A673 (cell line): ENCODE results near the gene SCMH1. TPM values are rescaled to one million over a fixed set of nuclear protein-coding genes. Genes with fewer than 3 reads are reported as not detected.

Experiments used
- BruUV-seq: library from RNA; stranded (reverse); fragments of 400-500 nt; replicated peaks from 2 replicates; lab custom pipeline; 2021; lab: Mats Ljungman, UMichigan
- CTCF ChIA-PET: fragments of 300-600 bp; sonication (Branson Sonifier 250); formaldehyde crosslinking; loops from one replicate; lab custom pipeline; 2022; ENCODE audit warnings: antibody characterized with exemption; lab: Charles Lee
- POLR2A ChIA-PET: fragments of 300-600 bp; sonication (Branson Sonifier 250); formaldehyde crosslinking; loops from one replicate; lab custom pipeline; 2022; ENCODE audit warnings: antibody characterized with exemption; ENCODE audit not compliant: low non-redundant PET; lab: Charles Lee
- DNase-seq: peaks from one replicate; pipeline ENCODE4 v3.0.0-alpha.2; 2015; ENCODE audit warnings: low spot score
- H3K27ac ChIP-seq: fragments of 200-600 bp; sonication (generic); 2 replicates; pipeline ENCODE4 v1.5.1; 2016; ENCODE audit warnings: mixed run types, low read depth, mild to moderate bottlenecking, mixed read lengths, antibody characterized with exemption, low read length; ENCODE audit not compliant: poor library complexity, severe bottlenecking
- H3K27me3 ChIP-seq: fragments of 200-600 bp; sonication (generic); replicated peaks from 2 replicates; pipeline ENCODE4 v1.6.1; 2017; ENCODE audit warnings: mixed run types, low read depth, mild to moderate bottlenecking, mixed read lengths, antibody characterized with exemption, low read length; ENCODE audit not compliant: insufficient read depth, poor library complexity
- H3K36me3 ChIP-seq: fragments of 200-600 bp; sonication (generic); 2 replicates; pipeline ENCODE4 v1.6.1; 2016; ENCODE audit warnings: mixed run types, mild to moderate bottlenecking, mixed read lengths, antibody characterized with exemption, low read length; ENCODE audit not compliant: insufficient read depth, poor library complexity, severe bottlenecking
- H3K4me1 ChIP-seq: fragments of 200-600 bp; sonication (generic); 2 replicates; pipeline ENCODE4 v1.6.1; 2017; ENCODE audit warnings: mixed run types, mild to moderate bottlenecking, mixed read lengths, antibody characterized with exemption, low read length; ENCODE audit not compliant: insufficient read depth, poor library complexity, severe bottlenecking
- H3K4me3 ChIP-seq: fragments of 200-600 bp; sonication (generic); 2 replicates; pipeline ENCODE4 v1.5.1; 2016; ENCODE audit warnings: low read depth, mixed run types, mild to moderate bottlenecking, mixed read lengths, low read length; ENCODE audit not compliant: poor library complexity, severe bottlenecking
- H3K9me3 ChIP-seq: fragments of 200-600 bp; sonication (generic); 2 replicates; pipeline ENCODE4 v1.6.1; 2016; ENCODE audit warnings: mixed run types, low read depth, mild to moderate bottlenecking, mixed read lengths, antibody characterized with exemption, low read length; ENCODE audit not compliant: poor library complexity, severe bottlenecking
- EZH2 ChIP-seq: fragments of 200-600 bp; sonication (generic); IDR thresholded peaks from 2 replicates; pipeline ENCODE4 v1.6.1; 2017; ENCODE audit warnings: borderline replicate concordance, low read depth, mild to moderate bottlenecking, mixed read lengths, antibody characterized with exemption, low read length; ENCODE audit not compliant: poor library complexity, severe bottlenecking
- intact Hi-C: fragments of 100-400 bp; cut with micrococcal nuclease; formaldehyde crosslinking; loops from one replicate; pipeline ENCODE4 v1.10.0; 2022; ENCODE audit not compliant: unreplicated experiment
- total RNA-seq: library from RNA; stranded (reverse); gene quantifications from 2 replicates; pipeline ENCODE4 v1.2.3, GENCODE V29; 2021
- TF ChIP-seq, protein P1 (sequence below): fragments of 300-800, 200-600 bp; sonication (generic); conservative IDR thresholded peaks from 2 replicates; pipeline ENCODE4 v1.5.1; 2017; ENCODE audit warnings: low read depth, mild to moderate bottlenecking, antibody characterized with exemption, low read length, moderate library complexity, mixed read lengths

SCMH1 gene
- total RNA-seq, 1 experiment from 2014 or later = 30.4 TPM

DNA sequence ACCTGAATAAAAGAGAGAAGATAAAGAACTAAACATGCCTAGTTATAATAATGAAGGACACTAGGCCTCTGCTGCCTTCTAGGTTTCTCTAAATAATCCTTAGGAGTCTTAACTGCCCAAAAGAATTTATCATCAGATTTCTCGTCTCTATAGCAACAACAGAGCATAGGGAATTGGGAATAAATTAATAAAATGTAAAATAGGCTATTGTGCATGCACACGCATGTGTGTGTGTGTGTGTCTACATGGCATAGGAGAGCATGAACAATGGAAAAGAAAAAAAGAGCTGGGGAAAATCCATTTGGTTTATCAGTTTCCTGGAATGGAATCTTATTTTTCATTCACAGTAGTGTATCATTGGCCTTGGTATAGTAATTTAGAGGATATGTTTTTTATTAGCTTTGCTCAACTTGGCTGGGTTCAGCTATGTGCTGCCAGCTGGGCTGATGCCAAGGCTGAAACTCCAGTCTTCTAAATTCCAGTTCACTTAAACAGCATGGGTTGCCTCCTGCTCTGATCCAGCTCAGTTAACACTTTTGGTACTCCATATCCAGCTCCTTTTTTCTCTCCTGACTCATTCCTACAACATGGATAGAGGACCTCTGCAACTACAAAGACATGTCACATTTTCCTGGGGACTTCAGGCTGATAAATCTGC, 140.0 kb downstream of the SCMH1 start:
- TF ChIP-seq EZH2 = no peak
- TF ChIP-seq, protein P1, sequence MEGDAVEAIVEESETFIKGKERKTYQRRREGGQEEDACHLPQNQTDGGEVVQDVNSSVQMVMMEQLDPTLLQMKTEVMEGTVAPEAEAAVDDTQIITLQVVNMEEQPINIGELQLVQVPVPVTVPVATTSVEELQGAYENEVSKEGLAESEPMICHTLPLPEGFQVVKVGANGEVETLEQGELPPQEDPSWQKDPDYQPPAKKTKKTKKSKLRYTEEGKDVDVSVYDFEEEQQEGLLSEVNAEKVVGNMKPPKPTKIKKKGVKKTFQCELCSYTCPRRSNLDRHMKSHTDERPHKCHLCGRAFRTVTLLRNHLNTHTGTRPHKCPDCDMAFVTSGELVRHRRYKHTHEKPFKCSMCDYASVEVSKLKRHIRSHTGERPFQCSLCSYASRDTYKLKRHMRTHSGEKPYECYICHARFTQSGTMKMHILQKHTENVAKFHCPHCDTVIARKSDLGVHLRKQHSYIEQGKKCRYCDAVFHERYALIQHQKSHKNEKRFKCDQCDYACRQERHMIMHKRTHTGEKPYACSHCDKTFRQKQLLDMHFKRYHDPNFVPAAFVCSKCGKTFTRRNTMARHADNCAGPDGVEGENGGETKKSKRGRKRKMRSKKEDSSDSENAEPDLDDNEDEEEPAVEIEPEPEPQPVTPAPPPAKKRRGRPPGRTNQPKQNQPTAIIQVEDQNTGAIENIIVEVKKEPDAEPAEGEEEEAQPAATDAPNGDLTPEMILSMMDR = no peak
- intact Hi-C loops = no loop called here
- POLR2A ChIA-PET = interaction anchor here (0.5 kb wide), 1 partner anchor 11 kb away, joined by 4 read pairs; no protein-coding TSS in a partner anchor
- Histone ChIP-seq H3K4me1 (peaks cover 33% of the 10 kb centered on the region), H3K9me3 (no peaks in the 10 kb centered on the region), H3K36me3 (no peaks in the 10 kb centered on the region), H3K27me3 (no peaks in the 10 kb centered on the region), H3K4me3 (no peak overlapping the region), H3K27ac (peak overlapping the region; percentile 14)
- CTCF ChIA-PET = no interaction called here
- no TSS peak for BruUV-seq
- peak; percentile 86 for DNase-seq

DNA sequence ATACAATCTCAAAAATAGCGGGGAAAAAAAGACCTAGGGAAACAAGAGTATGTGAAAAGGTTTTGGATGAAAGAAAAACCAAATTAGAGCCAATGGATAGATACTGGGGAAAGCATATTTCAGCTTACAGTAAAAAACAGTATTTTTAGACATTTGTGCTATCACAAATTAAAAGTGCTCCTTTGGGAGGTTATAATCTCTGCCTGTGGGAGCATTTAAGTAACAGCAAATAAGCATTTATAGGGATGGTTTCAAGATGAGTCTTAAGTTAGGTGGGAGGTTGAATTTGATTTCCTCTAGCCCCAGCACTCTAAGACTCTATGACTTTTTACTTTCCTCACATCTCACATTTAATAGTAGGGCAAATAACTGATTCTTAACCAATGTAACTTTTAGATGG, 141.0 kb downstream of the SCMH1 start:
- intact Hi-C loops = no loop called here
- CTCF ChIA-PET = no interaction called here
- BruUV-seq = no TSS peak
- H3K4me3 ChIP-seq = no peak overlapping the region
- H3K27ac ChIP-seq = no peak overlapping the region
- POLR2A ChIA-PET = no interaction called here
- no peak for TF ChIP-seq EZH2
- TF ChIP-seq, protein P1 = no peak
- no peaks in the 10 kb centered on the region for H3K27me3 ChIP-seq
- no peak for DNase-seq
- no peaks in the 10 kb centered on the region for H3K36me3 ChIP-seq
- no peaks in the 10 kb centered on the region for H3K9me3 ChIP-seq
- peaks cover 33% of the 10 kb centered on the region for H3K4me1 ChIP-seq

DNA sequence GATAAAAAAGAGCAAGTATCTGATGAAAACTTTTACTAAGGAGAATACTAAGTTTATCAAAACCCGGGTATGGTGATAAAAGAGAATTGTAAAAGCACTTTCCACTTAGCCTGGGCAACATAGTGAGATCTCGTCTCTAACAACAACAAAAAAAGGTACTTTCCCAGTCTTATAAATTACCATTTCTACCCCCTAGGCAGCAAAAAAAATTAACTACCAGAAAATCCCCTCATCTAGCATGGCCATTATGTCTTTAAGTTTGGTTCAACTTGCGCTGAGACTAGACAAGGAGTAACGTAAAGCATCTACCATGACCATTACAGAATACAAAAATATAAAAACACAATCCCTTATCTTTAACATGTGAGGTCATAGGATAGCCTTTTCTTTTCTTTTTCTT, 141.9 kb downstream of the SCMH1 start:
- Histone ChIP-seq H3K36me3 (peaks cover 5% of the 10 kb centered on the region), H3K4me1 (peaks cover 33% of the 10 kb centered on the region), H3K27ac (no peak overlapping the region), H3K27me3 (no peaks in the 10 kb centered on the region), H3K9me3 (no peaks in the 10 kb centered on the region), H3K4me3 (no peak overlapping the region)
- no peak for DNase-seq
- POLR2A ChIA-PET = no interaction called here
- TF ChIP-seq EZH2 = no peak
- TF ChIP-seq, protein P1 = no peak
- intact Hi-C loops = no loop called here
- BruUV-seq = no TSS peak
- CTCF ChIA-PET = no interaction called here
